HG02840 (cell line): Measurements from ENCODE around the gene ARHGAP25.

ENCODE experiments used
- ATAC-seq: cut with Tn5 transposase; IDR thresholded peaks from one replicate; pipeline ENCODE4 v1.9.1; 2021; ENCODE audit warnings: mild to moderate bottlenecking, moderate library complexity, moderate number of reproducible peaks; ENCODE audit not compliant: unreplicated experiment, low FRiP score

Gene ARHGAP25

DNA sequence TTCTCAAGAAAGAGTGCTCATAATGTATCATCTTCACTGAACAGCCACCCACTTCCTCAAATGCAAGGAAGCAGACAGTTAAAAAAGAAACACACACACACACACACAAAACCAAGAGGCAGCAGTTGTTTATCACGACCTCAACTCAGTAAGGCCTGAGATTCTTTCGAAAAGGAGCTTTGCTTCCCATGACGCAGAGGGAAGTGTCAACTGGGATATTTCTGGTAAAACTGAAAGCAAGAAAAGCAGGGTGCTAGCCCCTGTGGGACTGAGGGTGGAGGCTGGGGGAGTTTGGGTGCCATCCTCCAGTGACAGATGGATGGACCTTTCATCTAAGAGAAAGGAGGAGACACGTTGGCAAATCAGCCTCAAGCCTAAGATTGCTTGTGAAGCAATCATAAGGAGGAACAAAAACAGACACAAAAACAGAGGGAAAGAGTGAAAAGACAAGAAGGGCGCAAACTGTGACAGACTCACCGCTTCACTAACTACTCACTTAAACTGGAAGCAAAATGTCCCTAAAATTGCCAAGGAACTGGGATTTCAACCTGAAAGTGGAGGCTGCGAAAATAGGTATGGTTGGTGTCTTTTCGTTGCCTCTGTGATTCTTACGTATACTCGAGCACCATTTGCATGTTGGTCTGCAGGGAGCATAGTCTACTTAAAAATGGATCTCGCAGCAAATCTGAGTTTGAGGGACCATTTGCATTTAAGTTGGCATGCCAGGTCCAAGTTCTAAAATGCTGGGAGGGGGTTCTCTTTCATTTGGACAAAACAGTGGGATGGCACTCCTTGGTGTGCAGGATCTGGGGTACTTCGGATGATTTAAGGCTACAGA is at the start of gene ARHGAP25:
Gene ARHGAP25, plus strand, starts transcription at position 124 of the 838 bp plus-strand sequence. Its CDS starts 389 bp downstream, at position 513.
- peak; percentile 56 for ATAC-seq

GRCh38 chr2:68686178-68686577 is 48.4 kb upstream of the ARHGAP25 start:
- ATAC-seq = no peak

GRCh38 chr2:68687018-68687417 is 47.6 kb upstream of the ARHGAP25 start:
- ATAC-seq = no peak

DNA sequence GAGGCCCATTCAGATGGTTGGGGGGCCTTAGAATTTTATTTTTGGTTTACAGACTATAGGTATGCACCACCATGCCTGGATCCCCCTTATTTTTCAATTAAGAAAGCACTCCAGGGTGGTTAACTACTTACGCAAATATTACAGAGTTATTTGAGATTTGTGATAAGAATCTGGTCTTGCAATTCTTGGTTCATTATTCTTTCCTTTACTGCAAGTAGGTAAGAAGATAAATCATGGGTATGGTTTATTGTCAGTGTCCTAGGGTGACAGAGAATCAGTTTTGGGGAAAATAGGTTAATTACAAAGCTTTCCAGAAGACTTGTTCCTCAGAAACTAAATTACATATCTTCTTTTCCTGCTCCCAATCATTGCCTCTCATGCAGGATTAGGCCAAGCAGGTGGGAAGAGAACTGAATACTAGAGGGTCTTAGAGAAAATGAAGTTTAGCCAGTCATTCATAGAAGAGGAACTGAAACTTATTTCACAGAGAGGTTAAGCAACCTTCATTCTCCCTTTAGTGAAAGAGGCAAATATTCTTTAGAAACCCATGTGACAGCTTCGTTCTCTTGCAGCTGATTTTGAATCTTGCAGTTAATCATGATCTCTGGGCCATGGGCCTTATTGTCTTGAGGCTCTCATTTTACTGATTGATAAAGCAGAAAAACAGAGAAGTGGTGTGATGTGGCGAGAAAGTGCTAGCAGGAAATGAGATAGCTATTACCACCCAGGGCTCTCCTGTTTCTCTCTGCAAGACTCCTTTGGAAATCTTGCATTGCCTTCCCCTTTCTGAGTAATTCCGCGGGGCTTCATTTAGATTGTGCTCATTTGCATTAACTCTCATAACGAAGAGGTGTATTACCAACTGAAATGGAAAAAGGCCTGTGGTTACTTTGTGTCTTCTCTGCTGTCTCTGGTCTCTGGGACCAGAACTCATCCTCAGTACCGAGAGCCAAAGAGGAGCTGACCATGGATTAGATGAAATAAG is 44.8 kb upstream of the ARHGAP25 start:
- peak; percentile 84 for ATAC-seq

DNA sequence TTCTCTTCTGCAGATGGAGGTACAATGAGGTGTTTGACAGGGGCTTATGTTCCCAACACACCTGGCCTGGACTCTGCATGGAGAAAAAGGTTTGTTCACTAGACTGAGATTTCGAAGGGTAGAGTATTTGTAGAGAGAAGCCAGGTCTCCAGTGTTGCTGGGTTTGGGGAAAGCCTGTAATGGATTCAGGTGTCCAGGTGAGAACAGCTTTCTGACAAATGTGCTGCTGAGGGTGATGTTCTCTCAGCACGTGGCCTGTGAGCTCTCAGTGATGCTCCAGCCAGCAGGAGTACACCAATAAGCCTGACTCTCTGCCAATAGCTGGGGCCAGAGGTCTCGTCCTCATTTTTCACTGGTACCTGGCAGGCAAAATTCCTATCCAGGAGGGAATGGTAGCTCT is 43.8 kb upstream of the ARHGAP25 start:
- ATAC-seq = no peak

GRCh38 chr2:68692511-68692910 is 42.1 kb upstream of the ARHGAP25 start:
- ATAC-seq = no peak

DNA sequence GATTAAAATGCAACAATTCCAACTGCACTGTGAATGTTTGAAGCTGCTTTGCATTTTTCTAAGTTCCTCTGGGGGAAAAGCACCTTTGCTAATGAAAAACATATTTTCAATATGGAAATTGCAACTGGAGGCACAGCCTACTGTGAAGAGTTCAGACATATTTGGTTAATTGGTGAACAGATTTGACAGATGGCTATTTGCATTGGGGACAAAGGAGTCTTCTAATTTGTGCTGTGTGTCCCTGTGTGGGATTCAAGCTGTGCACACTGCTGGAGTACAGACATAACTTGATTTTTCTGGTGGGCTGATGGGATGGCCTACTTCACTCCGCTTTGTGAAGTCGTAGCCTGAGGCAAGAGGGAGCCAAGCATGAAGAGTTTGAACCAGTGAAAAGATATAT is 40.7 kb upstream of the ARHGAP25 start:
- no peak for ATAC-seq

- ATAC-seq = no peak
These were observed 38.6 kb upstream of the ARHGAP25 start for GRCh38 chr2:68695971-68696370.

DNA sequence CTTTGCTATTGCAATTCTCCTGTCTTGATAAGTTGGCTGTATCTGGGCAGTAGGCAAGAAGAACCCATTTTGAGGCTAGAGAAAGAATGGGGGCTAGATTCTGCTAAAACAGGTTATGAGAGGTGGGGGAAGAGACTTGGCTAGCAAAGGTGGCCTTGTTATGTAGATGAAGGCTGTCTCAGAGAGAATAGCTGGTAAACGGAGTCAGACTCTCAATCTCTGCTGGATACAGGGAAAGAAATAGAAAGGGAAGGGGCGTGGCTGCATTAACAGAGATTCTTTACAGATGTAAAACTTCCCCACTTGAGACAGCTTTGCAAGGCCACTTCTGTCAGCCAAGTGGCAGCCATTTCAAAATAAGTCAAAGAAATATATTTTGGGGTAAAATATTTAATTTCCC is 38.1 kb upstream of the ARHGAP25 start:
- no peak for ATAC-seq

DNA sequence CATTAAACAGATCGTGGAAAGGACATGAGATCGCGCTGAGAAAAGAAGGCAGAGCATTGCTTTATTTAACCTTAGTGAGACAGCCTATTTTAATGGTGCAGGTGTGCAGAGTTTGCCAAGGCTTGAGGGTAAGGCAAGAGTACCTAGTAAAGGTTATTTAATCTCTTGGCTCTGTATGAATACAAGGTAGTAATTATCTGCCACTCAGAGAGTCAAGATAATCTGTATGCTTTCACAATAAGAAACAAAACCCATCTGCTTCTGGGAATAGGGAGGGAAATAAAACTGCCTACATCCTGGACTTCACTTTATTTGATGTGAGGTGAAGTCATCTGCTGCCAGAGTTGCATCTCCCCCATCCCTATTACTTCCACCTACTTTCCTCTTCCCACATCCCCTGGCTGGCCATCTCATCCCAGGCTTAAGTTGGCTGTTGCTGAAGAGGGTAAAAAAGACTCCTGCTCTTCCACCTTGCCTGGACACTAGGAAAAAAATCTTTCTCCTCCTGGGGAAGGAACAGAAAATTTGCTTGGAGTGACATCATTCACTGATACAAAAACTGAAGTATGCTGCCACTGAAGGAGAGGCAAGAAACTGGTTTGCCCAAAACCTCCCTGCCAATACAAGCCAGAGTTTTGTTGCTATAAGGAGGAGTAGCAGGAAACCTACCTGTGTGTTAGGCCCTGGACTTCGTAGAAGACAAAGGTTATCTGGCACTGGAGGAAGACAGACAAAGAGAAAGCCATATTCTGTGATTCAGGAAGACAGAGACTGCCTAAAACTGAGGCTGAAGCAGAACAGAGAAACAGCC is 35.8 kb upstream of the ARHGAP25 start:
- ATAC-seq = no peak

GRCh38 chr2:68700560-68700959 is 34.1 kb upstream of the ARHGAP25 start:
- no peak for ATAC-seq

DNA sequence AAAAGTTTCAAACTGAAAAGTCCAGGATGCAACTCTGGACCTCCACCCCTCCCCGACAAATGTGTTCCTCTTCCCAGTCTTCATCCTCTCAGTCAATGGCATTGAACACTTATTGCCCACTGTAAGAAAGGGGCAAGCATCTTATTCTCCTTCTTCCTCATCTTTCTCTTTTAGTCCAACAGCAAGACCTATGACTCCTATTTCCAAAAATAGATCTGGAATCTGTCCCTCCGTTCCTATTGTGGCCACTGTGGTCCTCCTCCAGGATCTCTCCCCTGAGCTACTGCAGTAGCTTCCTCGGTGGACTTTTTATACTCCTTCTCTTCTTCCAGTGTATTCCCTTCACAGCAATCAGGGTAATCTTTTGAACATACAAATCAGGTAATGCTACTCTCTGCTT is 28.0 kb upstream of the ARHGAP25 start:
- ATAC-seq = no peak

- no peak for ATAC-seq
These were observed 26.0 kb upstream of the ARHGAP25 start for GRCh38 chr2:68708629-68709028.

GRCh38 chr2:68709421-68709911 is 25.1 kb upstream of the ARHGAP25 start:
- no peak for ATAC-seq

- ATAC-seq = no peak
These were observed 24.3 kb upstream of the ARHGAP25 start for GRCh38 chr2:68710336-68710735.

- ATAC-seq = no peak
These were observed 23.9 kb upstream of the ARHGAP25 start for GRCh38 chr2:68710756-68711155.

GRCh38 chr2:68714866-68715265 is 19.7 kb upstream of the ARHGAP25 start:
- ATAC-seq = peak; percentile 48

- ATAC-seq = peak; percentile 71
These were observed 19.1 kb upstream of the ARHGAP25 start for GRCh38 chr2:68715353-68716041.

GRCh38 chr2:68716604-68717304 is 17.9 kb upstream of the ARHGAP25 start:
- ATAC-seq = no peak
